ENCODE data around the gene PRDM16. TPM values are rescaled to one million over a fixed set of nuclear protein-coding genes. Genes with fewer than 3 reads are reported as not detected.

The PRDM16 gene
- polyA plus RNA-seq, 3 donors: not detected

DNA sequence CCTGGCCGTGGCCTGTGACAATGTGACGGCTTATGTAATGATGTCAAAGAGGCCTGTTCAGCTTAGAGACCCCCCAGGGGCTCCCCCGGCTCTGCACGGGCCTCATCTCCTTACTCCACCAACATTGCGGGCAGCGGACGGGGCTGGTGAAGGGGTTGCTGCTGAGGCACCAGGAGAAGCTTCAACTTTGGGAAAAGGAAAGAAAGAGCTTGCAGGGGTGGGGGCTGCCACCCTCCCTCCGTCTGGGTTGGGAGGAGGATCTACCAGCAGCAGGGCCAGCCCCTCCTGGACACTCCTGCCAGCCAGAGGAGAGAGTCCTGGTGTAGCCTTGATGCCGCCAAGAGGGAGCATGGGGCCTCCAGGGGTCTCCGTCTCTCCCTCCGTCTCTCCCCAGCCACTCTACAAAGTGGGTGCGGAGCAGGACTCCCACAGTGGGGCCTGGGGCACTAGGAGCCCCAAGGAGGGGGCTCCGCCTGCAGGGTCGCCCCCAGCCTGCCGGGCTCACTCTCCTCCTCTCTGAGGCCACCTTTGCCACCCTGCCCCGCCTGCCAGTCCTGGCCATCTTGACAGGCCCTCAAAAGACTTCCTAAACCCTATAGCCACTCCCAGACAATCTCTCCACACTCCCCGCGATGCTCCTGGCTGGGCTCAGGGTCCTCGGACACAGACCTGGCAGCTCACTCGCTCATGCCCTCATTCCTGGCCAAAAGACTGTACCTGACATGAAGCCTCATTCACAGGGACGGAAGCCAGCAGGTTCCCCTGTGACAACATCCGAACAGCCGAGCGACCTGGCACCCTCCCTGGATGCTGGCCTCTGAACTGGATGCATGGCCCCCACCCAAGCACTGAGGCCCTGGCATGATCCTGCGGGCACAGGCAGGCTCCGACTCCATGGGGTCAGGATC is 255.0 kb downstream of the PRDM16 start:
- no peaks in the 10 kb centered on the region for H3K9me3 ChIP-seq (replicated peaks in 1 of 2; ENCODE audit: control insufficient read depth in 1 of 2, insufficient read depth in 1 of 2, low read length in 2 of 2)
- no peak overlapping the region for H3K27ac ChIP-seq (ENCODE audit: low read depth in 1 of 2, low read length in 2 of 2)
- no peak overlapping the region for H3K4me2 ChIP-seq (replicated peaks; ENCODE audit: extremely low read depth, low read length, poor library complexity, severe bottlenecking)
- peaks cover 0 to 9% of the 10 kb centered on the region in 2 donors for H3K27me3 ChIP-seq (ENCODE audit: control insufficient read depth in 2 of 2, insufficient read depth in 2 of 2, low read length in 2 of 2)
- no peak for DNase-seq
- no peaks in the 10 kb centered on the region for H3K4me1 ChIP-seq (ENCODE audit: control insufficient read depth in 1 of 2, insufficient read depth in 2 of 2, low read length in 2 of 2)
- 90% methylated on average over 18 of the region's 26 CpGs for whole genome bisulfite sequencing (ENCODE audit: insufficient coverage)
- H2AFZ ChIP-seq (ENCODE audit: insufficient read depth, low read depth, low read length, poor library complexity, severe bottlenecking): no peak overlapping the region
- Mint-ChIP-seq H3K36me3 (no peaks in the 10 kb centered on the region), H3K27me3 (ENCODE audit: low read depth in 3 of 3) (peaks cover 9 to 18% (median 10%) of the 10 kb centered on the region in 3 donors), H3K4me1 (no peaks in the 10 kb centered on the region), H3K27ac (no peak overlapping the region), H3K9me3 (no peaks in the 10 kb centered on the region), H3K4me3 (no peak overlapping the region)
- H3K9ac ChIP-seq (ENCODE audit: insufficient read depth, low read length, poor library complexity, severe bottlenecking): no peak overlapping the region
- TF ChIP-seq CTCF (IDR thresholded peaks at IDR 0.05): no peak
- H3K79me2 ChIP-seq (ENCODE audit: insufficient read depth, low read length): no peaks in the 10 kb centered on the region
- no peak overlapping the region for H3K4me3 ChIP-seq (replicated peaks in 1 of 3; ENCODE audit: low read depth in 2 of 3, low read length in 3 of 3)
- no peaks in the 10 kb centered on the region for H4K20me1 ChIP-seq (ENCODE audit: insufficient read depth, low read length)
- no peaks in the 10 kb centered on the region for H3K36me3 ChIP-seq (replicated peaks in 1 of 2; ENCODE audit: control insufficient read depth in 1 of 2, insufficient read depth in 2 of 2, low read length in 2 of 2)
- intact Hi-C loops (cut with micrococcal nuclease): loop anchor here in 1 of 2 donors (5.0 kb wide), 1 partner anchor 312 kb away; no protein-coding TSS in a partner anchor

GRCh38 chr1:3324704-3325535 is 255.9 kb downstream of the PRDM16 start:
- Mint-ChIP-seq H3K36me3 (no peaks in the 10 kb centered on the region), H3K27me3 (ENCODE audit: low read depth in 3 of 3) (peaks cover 9 to 18% (median 10%) of the 10 kb centered on the region in 3 donors)

More at GRCh38 chr1:3324704-3325535, 255.9 kb downstream of the PRDM16 start:
- no peaks in the 10 kb centered on the region for H3K9me3 Mint-ChIP-seq
- intact Hi-C loops (cut with micrococcal nuclease): loop anchor here in 1 of 2 donors (5.0 kb wide), 1 partner anchor 313 kb away; no protein-coding TSS in a partner anchor
- no peak overlapping the region for H3K4me3 ChIP-seq (replicated peaks in 1 of 3; ENCODE audit: low read depth in 2 of 3, low read length in 3 of 3)
- WGBS (ENCODE audit: insufficient coverage): 91% methylated on average over 14 of the region's 22 CpGs
- H3K4me1 Mint-ChIP-seq: no peaks in the 10 kb centered on the region
- no peak for TF ChIP-seq CTCF (IDR thresholded peaks at IDR 0.05)
- no peaks in the 10 kb centered on the region for H3K9me3 ChIP-seq (replicated peaks in 1 of 2; ENCODE audit: control insufficient read depth in 1 of 2, insufficient read depth in 1 of 2, low read length in 2 of 2)
- H3K9ac ChIP-seq (ENCODE audit: insufficient read depth, low read length, poor library complexity, severe bottlenecking): no peak overlapping the region
- H3K36me3 ChIP-seq (replicated peaks in 1 of 2; ENCODE audit: control insufficient read depth in 1 of 2, insufficient read depth in 2 of 2, low read length in 2 of 2): no peaks in the 10 kb centered on the region
- no peaks in the 10 kb centered on the region for H3K79me2 ChIP-seq (ENCODE audit: insufficient read depth, low read length)
- no peak for DNase-seq
- peak overlapping the region in 1 of 7 donors; percentile 25 for H3K27ac Mint-ChIP-seq
- H3K4me2 ChIP-seq (replicated peaks; ENCODE audit: extremely low read depth, low read length, poor library complexity, severe bottlenecking): no peak overlapping the region
- H3K4me3 Mint-ChIP-seq: no peak overlapping the region
- H3K27ac ChIP-seq (ENCODE audit: low read depth in 1 of 2, low read length in 2 of 2): no peak overlapping the region
- no peaks in the 10 kb centered on the region for H4K20me1 ChIP-seq (ENCODE audit: insufficient read depth, low read length)
- H3K27me3 ChIP-seq (ENCODE audit: control insufficient read depth in 2 of 2, insufficient read depth in 2 of 2, low read length in 2 of 2): peaks cover 0 to 9% of the 10 kb centered on the region in 2 donors
- H2AFZ ChIP-seq (ENCODE audit: insufficient read depth, low read depth, low read length, poor library complexity, severe bottlenecking): no peak overlapping the region
- no peaks in the 10 kb centered on the region for H3K4me1 ChIP-seq (ENCODE audit: control insufficient read depth in 1 of 2, insufficient read depth in 2 of 2, low read length in 2 of 2)

Measured in CD14-positive monocyte (primary cell).